Esophagus squamous epithelium (tissue), 4 donors: ENCODE measurements around the gene HOXB5.

ENCODE experiments used
- POLR2A ChIP-seq, 4 donors: fragments of 450-650 bp; IDR thresholded peaks; one replicate each; pipeline ENCODE4 v1.6.1; 2017; ENCODE audit warnings: antibody characterized with exemption in 4 of 4, mild to moderate bottlenecking in 4 of 4, moderate library complexity in 3 of 4
- TF ChIP-seq, protein P1 (sequence below), 6 experiments: fragments of 450-650 bp in 4 of 6; fragments of 200-600 bp in 2 of 6; sonication (generic) in 2 of 6; IDR thresholded peaks; one replicate each; pipeline ENCODE4 v1.5.1; 2016 to 2019; ENCODE audit warnings: antibody characterized with exemption in 6 of 6, mild to moderate bottlenecking in 4 of 6, moderate library complexity in 4 of 6

DNA sequence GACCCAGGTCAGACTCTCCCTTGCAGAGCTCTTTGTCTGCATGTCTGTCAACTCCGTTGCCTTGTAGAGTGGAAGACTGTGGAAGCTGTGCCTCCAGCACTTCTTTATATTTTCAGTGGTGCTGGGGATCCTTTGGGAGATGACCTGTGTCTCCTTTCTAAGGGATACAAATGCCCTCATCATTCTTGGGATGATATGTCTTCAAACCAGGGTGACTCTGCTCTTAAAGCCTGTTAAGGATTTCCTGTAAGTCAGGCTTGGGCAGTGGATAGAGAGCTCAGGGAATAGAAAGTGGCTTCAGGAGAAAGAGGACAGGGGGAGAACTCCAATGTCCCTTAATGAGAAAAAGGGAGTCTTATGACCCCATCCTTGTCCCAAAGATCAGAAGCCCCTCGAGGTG, 5.1 kb downstream of the HOXB5 start:
- TF ChIP-seq, protein P1, sequence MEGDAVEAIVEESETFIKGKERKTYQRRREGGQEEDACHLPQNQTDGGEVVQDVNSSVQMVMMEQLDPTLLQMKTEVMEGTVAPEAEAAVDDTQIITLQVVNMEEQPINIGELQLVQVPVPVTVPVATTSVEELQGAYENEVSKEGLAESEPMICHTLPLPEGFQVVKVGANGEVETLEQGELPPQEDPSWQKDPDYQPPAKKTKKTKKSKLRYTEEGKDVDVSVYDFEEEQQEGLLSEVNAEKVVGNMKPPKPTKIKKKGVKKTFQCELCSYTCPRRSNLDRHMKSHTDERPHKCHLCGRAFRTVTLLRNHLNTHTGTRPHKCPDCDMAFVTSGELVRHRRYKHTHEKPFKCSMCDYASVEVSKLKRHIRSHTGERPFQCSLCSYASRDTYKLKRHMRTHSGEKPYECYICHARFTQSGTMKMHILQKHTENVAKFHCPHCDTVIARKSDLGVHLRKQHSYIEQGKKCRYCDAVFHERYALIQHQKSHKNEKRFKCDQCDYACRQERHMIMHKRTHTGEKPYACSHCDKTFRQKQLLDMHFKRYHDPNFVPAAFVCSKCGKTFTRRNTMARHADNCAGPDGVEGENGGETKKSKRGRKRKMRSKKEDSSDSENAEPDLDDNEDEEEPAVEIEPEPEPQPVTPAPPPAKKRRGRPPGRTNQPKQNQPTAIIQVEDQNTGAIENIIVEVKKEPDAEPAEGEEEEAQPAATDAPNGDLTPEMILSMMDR (IDR thresholded peaks at IDR 0.05), result no peak
- TF ChIP-seq POLR2A (IDR thresholded peaks at IDR 0.05), result no peak
